GM18511 (cell line): ENCODE measurements around the gene APAF1.
"Not testable (repeated sequence)": the region's sequence is repeated elsewhere in the genome, so short reads cannot be mapped to it uniquely, and the experiment has no call there.

Experiments used
- ATAC-seq: cut with Tn5 transposase; IDR thresholded peaks from one replicate; pipeline ENCODE4 v1.9.1; 2021; ENCODE audit warnings: mild to moderate bottlenecking, moderate library complexity; ENCODE audit not compliant: unreplicated experiment

APAF1 gene

GRCh38 chr12:98755855-98756254, 110.8 kb downstream of the APAF1 start:
- ATAC-seq = not testable (repeated sequence)

DNA sequence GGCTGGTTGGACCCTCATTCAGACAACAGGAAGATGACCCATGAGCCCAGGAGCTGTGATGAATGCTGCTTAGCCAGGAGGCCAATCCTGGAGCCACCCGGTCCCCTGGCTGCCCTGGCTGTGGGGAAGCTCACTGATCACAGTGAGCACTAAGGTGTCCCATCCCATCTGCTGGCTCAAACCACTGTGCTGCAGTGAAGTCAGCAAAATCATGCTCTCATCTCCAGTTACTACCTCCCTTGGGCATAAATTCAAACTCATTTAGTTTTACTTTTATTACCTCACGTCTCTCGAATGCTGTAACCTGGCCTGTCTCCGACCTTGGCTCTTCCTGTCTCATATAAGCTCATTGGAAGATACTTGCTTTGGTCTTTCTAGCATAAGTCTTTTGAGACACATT, 112.4 kb downstream of the APAF1 start:
- no peak for ATAC-seq

DNA sequence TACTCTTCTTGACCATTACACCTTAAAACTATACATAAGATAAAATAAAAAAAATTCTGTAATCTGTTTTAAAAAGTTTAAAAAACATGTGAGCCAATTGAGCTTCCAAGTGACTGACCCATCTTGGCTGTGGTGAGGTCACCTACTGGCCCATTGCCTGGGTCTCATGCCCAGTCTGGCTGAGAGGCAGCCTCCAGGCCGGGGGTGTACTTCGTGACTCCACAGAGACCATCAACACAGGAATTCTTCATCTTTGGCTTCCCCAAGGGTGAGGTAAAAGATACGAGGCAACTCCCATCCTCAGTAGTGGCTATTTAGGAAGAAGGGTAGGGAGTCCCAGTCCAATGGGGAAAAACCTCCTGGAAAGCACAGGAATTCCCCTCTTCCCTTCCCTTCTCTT, 113.2 kb downstream of the APAF1 start:
- ATAC-seq = no peak

- no peak for ATAC-seq
Observed at GRCh38 chr12:98763656-98764055, 118.6 kb downstream of the APAF1 start.

DNA sequence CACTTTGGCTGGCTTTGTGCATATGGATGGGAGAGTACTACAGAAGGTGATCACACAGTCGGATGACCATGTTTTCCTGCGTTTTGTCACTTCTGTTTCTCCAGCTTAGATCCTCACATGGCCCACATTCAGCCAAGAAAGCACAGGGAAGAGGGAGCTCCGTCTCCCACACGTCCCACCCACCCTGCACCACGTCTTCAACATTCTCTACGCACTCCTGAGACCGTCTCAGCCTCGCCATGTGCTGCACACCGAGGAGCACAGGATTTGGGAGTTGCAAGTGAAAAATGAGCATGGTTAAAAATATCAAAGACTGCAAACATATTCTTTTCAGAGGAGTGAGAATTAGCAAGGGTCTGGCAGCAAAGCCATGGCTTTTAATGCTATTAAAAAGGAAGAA, 122.2 kb downstream of the APAF1 start:
- no peak for ATAC-seq

- ATAC-seq = no peak
Observed at GRCh38 chr12:98769068-98769467, 124.0 kb downstream of the APAF1 start.

DNA sequence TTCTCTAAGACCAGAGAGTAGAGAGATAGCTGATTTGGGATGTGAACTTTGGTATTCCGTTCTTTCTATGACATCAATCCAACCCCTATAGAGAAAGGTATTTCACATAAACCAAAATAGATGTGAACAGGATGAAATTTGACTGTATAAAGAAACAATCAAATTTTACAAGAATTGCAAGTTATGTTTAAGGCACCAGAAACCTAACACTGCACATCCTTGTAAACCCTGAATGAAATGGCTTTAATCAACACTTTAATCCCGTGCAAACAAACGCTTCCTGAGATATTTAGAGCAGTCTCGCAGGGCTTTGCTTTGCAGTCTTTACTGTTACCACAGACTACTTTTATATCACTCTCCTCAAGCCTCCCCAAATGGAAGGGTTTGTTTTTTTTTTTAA, 125.1 kb downstream of the APAF1 start:
- ATAC-seq = no peak

GRCh38 chr12:98771811-98772752, 127.0 kb downstream of the APAF1 start:
- ATAC-seq = no peak

GRCh38 chr12:98772818-98773217, 127.7 kb downstream of the APAF1 start:
- no peak for ATAC-seq

- ATAC-seq = no peak
Observed at GRCh38 chr12:98780261-98780660, 135.2 kb downstream of the APAF1 start.

DNA sequence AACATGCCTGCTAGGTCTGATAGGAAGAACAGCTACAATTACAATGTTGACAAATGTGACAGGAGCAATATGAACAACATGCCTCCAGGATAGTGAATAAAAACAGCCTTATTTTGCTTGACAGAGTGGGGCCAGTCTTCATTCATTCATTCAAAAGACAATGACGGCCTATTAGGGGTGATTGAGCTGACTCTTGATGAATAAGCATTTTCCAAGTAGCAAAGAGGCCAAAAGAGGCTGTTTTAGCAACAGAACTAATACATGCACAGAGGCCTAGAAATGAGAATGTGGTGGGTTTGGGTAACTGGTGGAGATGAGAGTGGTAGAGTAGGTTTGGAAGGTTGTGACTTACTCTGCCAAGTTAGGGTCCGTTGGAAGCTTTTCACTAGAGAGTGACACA, 138.3 kb downstream of the APAF1 start:
- ATAC-seq = no peak
